Prostate gland (tissue), 2 donors: ENCODE data around the gene MAPK14. TPM values are rescaled to one million over a fixed set of nuclear protein-coding genes. Genes with fewer than 3 reads are reported as not detected.

Source experiments
- DNase-seq: peaks from one replicate; pipeline ENCODE4 v3.0.0-alpha.2; 2019; ENCODE audit warnings: low spot score
- H3K27ac ChIP-seq, 2 donors: fragments of 200-600 bp; sonication (generic); 2 replicates each; pipeline ENCODE4 v1.5.1; 2017 to 2019
- H3K27me3 ChIP-seq: fragments of 200-600 bp; sonication (generic); replicated peaks from 2 replicates; pipeline ENCODE4 v1.5.1; 2019; ENCODE audit not compliant: insufficient read depth
- H3K36me3 ChIP-seq, 2 donors: fragments of 200-600 bp; sonication (generic); 1 replicate in 1 of 2; 2 replicates in 1 of 2; pipeline versions ENCODE4 v1.5.1 to v1.8.1; 2017 to 2019
- H3K4me1 ChIP-seq: fragments of 200-600 bp; sonication (generic); replicated peaks from 2 replicates; pipeline ENCODE4 v1.5.1; 2019
- H3K4me3 ChIP-seq, 2 donors: fragments of 200-600 bp; sonication (generic); 2 replicates each; pipeline ENCODE4 v1.5.1; 2017 to 2019
- H3K9me3 ChIP-seq: fragments of 200-600 bp; sonication (generic); 2 replicates; pipeline ENCODE4 v1.5.1; 2017
- CTCF ChIP-seq, 4 experiments: fragments of 200-600 bp in 2 of 4; fragments of 450-650 bp in 2 of 4; sonication (generic) in 2 of 4; IDR thresholded peaks; 1 replicate in 3 of 4; 2 replicates in 1 of 4; pipeline ENCODE4 v1.5.1; 2016 to 2019; ENCODE audit warnings: antibody characterized with exemption in 4 of 4, mild to moderate bottlenecking in 2 of 4, moderate library complexity in 2 of 4
- POLR2A ChIP-seq: fragments of 450-650 bp; IDR thresholded peaks from one replicate; pipeline ENCODE4 v1.6.1; 2016; ENCODE audit warnings: antibody characterized with exemption, mild to moderate bottlenecking
- POLR2AphosphoS5 ChIP-seq: sonication (generic); formaldehyde crosslinking; IDR thresholded peaks from one replicate; pipeline ENCODE4 v1.6.1; 2017; ENCODE audit warnings: antibody characterized with exemption
- WGBS: methylation state at CpG from one replicate; pipeline ENCODE4 v1.1.5; 2018; 5-methylcytosine and 5-hydroxymethylcytosine counted together
- intact Hi-C: fragments of 100-400 bp; cut with DNase I; formaldehyde crosslinking; loops from one replicate; pipeline ENCODE4 v1.14.2; 2022
- total RNA-seq, 2 donors: library from RNA; depleted of rRNA; stranded (reverse); fragments of >200 nt; gene quantifications; one replicate each; pipeline ENCODE4 v1.1.0, GENCODE V29; 2016

Gene MAPK14
- total RNA-seq, 2 donors from 2014 or later, result 36.7 to 43.2 TPM

DNA sequence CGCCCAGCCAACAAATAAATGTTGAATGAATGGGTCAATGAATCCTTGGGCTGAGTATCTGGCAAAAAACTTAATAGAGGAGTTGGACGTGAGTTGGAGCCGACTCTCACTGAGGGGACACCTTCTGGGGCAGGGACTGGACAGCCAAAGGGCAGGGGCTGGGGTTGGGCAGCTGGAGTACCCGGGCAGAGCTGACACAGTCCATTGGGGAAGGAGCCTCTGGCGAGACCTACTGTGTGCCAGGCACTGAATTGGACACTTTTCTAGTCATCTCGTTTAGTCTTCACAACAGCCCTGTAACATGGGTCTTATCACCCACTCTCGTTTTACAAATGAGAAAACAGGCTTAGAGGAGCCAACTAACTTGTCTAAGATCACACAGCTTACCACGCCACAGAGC is 98.0 kb downstream of the MAPK14 start:
- WGBS, result 69% methylated on average over 8 of the region's 8 CpGs
- no peak overlapping the region for H3K27ac ChIP-seq
- no peaks in the 10 kb centered on the region for H3K27me3 ChIP-seq
- intact Hi-C loops, result loop anchor here (10.0 kb wide), 1 partner anchor 229 kb away; no protein-coding TSS in a partner anchor
- TF ChIP-seq CTCF (IDR thresholded peaks at IDR 0.05) (no peak), POLR2A (no peak), POLR2AphosphoS5 (no peak)
- no peaks in the 10 kb centered on the region for H3K9me3 ChIP-seq
- no peak overlapping the region for H3K4me3 ChIP-seq
- no peaks in the 10 kb centered on the region for H3K36me3 ChIP-seq
- H3K4me1 ChIP-seq, result peaks cover 8% of the 10 kb centered on the region
- DNase-seq, result no peak

DNA sequence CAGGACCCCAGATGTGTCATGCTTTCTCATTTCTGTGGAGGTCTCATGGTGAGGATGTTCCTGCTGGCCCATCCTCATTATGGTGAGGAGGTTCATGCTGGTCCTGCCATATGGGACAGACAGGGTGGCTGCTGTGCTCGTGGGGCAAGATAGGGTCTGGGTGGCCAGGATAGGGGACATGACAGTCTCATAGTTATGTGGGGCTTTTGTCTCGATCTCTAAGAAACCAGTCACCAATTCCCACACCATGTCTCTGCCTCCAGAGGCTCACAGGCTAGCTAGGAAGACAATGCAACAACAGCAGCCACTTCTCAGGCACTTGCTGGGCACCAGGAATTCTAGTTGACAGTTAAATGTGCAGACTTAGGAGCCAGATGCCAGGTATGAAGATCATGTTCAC is 98.5 kb downstream of the MAPK14 start:
- DNase-seq, result no peak
- intact Hi-C loops, result loop anchor here (10.0 kb wide), 1 partner anchor 229 kb away; no protein-coding TSS in a partner anchor
- TF ChIP-seq POLR2AphosphoS5 (no peak), CTCF (IDR thresholded peaks at IDR 0.05) (no peak), POLR2A (no peak)

DNA sequence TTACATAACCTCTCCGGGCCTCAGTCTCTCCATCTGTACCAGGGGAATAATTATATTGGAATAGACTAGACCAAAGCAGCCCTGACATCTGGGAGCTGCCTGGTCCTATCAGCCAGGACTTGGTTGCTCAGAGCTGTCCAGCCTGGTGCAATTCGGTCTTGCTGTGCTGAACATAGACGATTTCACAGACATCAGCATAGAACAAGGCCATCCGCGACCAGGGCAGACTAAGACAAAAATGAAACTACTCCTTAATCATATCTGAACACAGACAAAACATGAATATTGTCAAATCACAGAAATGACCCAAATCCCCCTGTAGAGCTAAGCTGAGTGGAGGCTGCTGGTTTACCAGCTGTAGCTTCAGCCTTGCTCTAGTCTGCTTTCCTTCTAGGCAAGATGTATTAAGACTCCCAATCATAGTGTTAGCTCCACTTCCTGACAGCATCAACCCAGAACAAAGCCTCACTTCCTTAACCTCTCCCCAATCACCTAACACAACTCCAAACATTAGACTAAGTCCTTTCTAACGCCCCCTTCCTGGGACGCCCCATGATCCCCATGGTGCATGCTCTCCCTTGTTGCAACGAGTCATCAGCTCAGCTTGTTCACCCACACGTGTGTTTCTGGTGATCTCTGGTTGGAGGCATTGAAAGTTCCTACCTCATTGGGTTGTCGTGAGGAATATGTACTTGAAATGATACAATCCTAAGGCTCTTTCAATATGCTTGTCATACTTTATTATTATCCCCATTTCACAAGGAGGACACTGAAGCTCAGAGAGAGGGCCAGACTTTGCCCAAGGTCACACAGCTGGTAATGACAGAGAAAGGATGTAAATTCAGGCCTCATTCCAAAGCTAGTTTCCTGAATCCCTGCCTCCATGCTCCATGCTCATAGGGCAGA is 99.2 kb downstream of the MAPK14 start:
- Histone ChIP-seq H3K27ac (no peak overlapping the region), H3K36me3 (no peaks in the 10 kb centered on the region), H3K27me3 (no peaks in the 10 kb centered on the region), H3K9me3 (no peaks in the 10 kb centered on the region), H3K4me3 (no peak overlapping the region), H3K4me1 (no peaks in the 10 kb centered on the region)
- intact Hi-C loops, result loop anchor here (10.0 kb wide), 1 partner anchor 228 kb away; no protein-coding TSS in a partner anchor
- TF ChIP-seq CTCF (IDR thresholded peaks at IDR 0.05) (no peak), POLR2A (no peak), POLR2AphosphoS5 (no peak)
- 84% methylated on average over 10 of the region's 10 CpGs for WGBS
- no peak for DNase-seq

More for the DNA sequence above, 98.5 kb downstream of the MAPK14 start:
- Histone ChIP-seq H3K27ac (no peak overlapping the region), H3K4me3 (no peak overlapping the region), H3K9me3 (no peaks in the 10 kb centered on the region), H3K27me3 (no peaks in the 10 kb centered on the region), H3K36me3 (no peaks in the 10 kb centered on the region), H3K4me1 (peaks cover 3% of the 10 kb centered on the region)
- WGBS, result 72% methylated on average over 2 of the region's 2 CpGs

- Histone ChIP-seq H3K4me3 (no peak overlapping the region), H3K4me1 (peaks cover 4% of the 10 kb centered on the region), H3K27ac (no peak overlapping the region), H3K36me3 (no peaks in the 10 kb centered on the region), H3K9me3 (no peaks in the 10 kb centered on the region), H3K27me3 (no peaks in the 10 kb centered on the region)
- TF ChIP-seq CTCF (IDR thresholded peaks at IDR 0.05) (no peak), POLR2A (no peak), POLR2AphosphoS5 (no peak)
- DNase-seq, result no peak
- 85% methylated on average over 7 of the region's 8 CpGs for WGBS
- intact Hi-C loops, result loop anchor here (10.0 kb wide), 1 partner anchor 227 kb away; no protein-coding TSS in a partner anchor
These were observed 99.9 kb downstream of the MAPK14 start for GRCh38 chr6:36127462-36128016.
